ENCODE results near the gene FRMPD4.

DNA sequence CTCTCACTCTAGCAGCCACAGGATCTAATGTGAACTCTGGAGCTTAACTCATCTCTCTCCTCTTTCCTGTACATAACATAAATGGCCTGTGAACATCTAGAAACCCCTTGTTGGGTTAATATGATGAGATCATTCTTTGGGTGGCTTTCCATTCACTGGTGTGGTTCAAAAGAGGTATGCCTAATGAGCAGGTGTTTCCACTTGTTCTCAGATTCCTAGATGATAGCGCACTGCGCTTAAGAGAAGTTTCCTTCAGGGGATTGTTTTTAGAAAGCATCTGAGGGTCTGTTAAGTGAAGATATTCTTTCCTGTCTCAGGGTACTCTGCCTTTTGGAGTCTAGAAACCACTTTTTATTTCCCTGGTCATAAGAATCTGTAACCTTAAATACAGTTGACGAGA is 32.5 kb downstream of the FRMPD4 start:
- TF ChIP-seq ESRRG (CRISPR knock-in tag; IDR thresholded peaks at IDR 0.05) (no peak), ISL1 (CRISPR knock-in tag; IDR thresholded peaks at IDR 0.05) (no peak), CSDC2 (CRISPR knock-in tag; IDR thresholded peaks at IDR 0.05) (no peak), ZFP30 (CRISPR knock-in tag; IDR thresholded peaks at IDR 0.05) (no peak), RARB (CRISPR knock-in tag; IDR thresholded peaks at IDR 0.05) (no peak), ZNF565 (CRISPR knock-in tag; conservative IDR thresholded peaks at IDR 0.05; ENCODE audit: low read depth) (no peak), ZC3H10 (CRISPR knock-in tag; IDR thresholded peaks at IDR 0.05) (no peak), OSR1 (CRISPR knock-in tag; IDR thresholded peaks at IDR 0.05) (no peak), ZFP3 (CRISPR knock-in tag; IDR thresholded peaks at IDR 0.05) (no peak)
- TF ChIP-seq, protein P1, sequence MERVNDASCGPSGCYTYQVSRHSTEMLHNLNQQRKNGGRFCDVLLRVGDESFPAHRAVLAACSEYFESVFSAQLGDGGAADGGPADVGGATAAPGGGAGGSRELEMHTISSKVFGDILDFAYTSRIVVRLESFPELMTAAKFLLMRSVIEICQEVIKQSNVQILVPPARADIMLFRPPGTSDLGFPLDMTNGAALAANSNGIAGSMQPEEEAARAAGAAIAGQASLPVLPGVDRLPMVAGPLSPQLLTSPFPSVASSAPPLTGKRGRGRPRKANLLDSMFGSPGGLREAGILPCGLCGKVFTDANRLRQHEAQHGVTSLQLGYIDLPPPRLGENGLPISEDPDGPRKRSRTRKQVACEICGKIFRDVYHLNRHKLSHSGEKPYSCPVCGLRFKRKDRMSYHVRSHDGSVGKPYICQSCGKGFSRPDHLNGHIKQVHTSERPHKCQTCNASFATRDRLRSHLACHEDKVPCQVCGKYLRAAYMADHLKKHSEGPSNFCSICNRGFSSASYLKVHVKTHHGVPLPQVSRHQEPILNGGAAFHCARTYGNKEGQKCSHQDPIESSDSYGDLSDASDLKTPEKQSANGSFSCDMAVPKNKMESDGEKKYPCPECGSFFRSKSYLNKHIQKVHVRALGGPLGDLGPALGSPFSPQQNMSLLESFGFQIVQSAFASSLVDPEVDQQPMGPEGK (CRISPR knock-in tag; IDR thresholded peaks at IDR 0.05; ENCODE audit: borderline replicate concordance), result no peak
- TF ChIP-seq, protein P2, sequence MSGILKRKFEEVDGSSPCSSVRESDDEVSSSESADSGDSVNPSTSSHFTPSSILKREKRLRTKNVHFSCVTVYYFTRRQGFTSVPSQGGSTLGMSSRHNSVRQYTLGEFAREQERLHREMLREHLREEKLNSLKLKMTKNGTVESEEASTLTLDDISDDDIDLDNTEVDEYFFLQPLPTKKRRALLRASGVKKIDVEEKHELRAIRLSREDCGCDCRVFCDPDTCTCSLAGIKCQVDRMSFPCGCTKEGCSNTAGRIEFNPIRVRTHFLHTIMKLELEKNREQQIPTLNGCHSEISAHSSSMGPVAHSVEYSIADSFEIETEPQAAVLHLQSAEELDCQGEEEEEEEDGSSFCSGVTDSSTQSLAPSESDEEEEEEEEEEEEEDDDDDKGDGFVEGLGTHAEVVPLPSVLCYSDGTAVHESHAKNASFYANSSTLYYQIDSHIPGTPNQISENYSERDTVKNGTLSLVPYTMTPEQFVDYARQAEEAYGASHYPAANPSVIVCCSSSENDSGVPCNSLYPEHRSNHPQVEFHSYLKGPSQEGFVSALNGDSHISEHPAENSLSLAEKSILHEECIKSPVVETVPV (CRISPR knock-in tag; IDR thresholded peaks at IDR 0.05), result no peak
- TF ChIP-seq, protein P3, sequence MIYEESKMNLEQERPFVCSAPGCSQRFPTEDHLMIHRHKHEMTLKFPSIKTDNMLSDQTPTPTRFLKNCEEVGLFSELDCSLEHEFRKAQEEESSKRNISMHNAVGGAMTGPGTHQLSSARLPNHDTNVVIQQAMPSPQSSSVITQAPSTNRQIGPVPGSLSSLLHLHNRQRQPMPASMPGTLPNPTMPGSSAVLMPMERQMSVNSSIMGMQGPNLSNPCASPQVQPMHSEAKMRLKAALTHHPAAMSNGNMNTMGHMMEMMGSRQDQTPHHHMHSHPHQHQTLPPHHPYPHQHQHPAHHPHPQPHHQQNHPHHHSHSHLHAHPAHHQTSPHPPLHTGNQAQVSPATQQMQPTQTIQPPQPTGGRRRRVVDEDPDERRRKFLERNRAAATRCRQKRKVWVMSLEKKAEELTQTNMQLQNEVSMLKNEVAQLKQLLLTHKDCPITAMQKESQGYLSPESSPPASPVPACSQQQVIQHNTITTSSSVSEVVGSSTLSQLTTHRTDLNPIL (CRISPR knock-in tag; IDR thresholded peaks at IDR 0.05; ENCODE audit: low read depth), result no peak

All from SK-N-SH treated with all-trans-retinoic acid at 6 μM for 48 hours (cell line).